ENCODE measurements around the gene TFCP2.
A peak's percentile ranks its signal among the peaks of the same experiment; 100 is the strongest.

TFCP2 gene

DNA sequence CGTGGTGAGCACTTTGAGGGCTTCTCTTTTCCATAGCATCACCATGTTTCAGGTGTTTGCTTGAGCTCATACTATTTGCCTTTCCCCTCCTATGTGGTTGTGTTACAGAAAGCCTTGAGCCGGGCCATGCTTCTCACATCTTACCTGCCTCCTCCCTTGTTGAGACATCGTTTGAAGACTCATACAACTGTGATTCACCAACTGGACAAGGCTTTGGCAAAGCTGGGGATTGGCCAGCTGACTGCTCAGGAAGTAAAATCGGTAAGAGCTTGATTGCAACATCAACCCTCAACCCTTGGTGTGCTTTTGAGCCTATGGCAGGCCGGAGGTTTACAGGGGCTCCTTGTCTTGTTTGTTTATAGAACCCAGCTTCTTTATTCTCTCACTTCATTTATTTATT, 116.7 kb downstream of the TFCP2 start:
- no peaks in the 10 kb centered on the region for H3K27me3 ChIP-seq (ENCODE audit: insufficient read depth, low read length, poor library complexity, severe bottlenecking)
- H3K4me2 ChIP-seq (ENCODE audit: low read depth, low read length, poor library complexity, severe bottlenecking), result no peak overlapping the region
- peaks cover 8% of the 10 kb centered on the region for H3K4me1 ChIP-seq (ENCODE audit: insufficient read depth, low read length, poor library complexity, severe bottlenecking)
- H2AFZ ChIP-seq (ENCODE audit: low read length), result no peak overlapping the region
- no peaks in the 10 kb centered on the region for H3K9me3 ChIP-seq (ENCODE audit: insufficient read depth, low read depth, low read length)
- H3K79me2 ChIP-seq (ENCODE audit: insufficient read depth, low read length), result 0 out of 2 replicates have a peak, but pooled peaks cover 5% of the 10 kb centered on the region
- peaks cover 46% of the 10 kb centered on the region; the same call in 1 of the 2 replicates for H3K36me3 ChIP-seq (ENCODE audit: insufficient read depth, low read length)
- H3K9me2 ChIP-seq (replicated peaks; ENCODE audit: low read depth, low read length), result no peaks in the 10 kb centered on the region
- TF ChIP-seq, protein P1, sequence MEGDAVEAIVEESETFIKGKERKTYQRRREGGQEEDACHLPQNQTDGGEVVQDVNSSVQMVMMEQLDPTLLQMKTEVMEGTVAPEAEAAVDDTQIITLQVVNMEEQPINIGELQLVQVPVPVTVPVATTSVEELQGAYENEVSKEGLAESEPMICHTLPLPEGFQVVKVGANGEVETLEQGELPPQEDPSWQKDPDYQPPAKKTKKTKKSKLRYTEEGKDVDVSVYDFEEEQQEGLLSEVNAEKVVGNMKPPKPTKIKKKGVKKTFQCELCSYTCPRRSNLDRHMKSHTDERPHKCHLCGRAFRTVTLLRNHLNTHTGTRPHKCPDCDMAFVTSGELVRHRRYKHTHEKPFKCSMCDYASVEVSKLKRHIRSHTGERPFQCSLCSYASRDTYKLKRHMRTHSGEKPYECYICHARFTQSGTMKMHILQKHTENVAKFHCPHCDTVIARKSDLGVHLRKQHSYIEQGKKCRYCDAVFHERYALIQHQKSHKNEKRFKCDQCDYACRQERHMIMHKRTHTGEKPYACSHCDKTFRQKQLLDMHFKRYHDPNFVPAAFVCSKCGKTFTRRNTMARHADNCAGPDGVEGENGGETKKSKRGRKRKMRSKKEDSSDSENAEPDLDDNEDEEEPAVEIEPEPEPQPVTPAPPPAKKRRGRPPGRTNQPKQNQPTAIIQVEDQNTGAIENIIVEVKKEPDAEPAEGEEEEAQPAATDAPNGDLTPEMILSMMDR (conservative IDR thresholded peaks at IDR 0.05; ENCODE audit: low read length), result no peak
- no peak for TF ChIP-seq EZH2phosphoT487 (IDR thresholded peaks at IDR 0.05; ENCODE audit: borderline replicate concordance)
- no peaks in the 10 kb centered on the region for H4K20me1 ChIP-seq (ENCODE audit: insufficient read depth, low read length, poor library complexity, severe bottlenecking)
- H3F3A ChIP-seq (ENCODE audit: low read depth), result peaks cover 3% of the 10 kb centered on the region; the same call in 1 of the 2 replicates
- no peak overlapping the region for H3K4me3 ChIP-seq (ENCODE audit: low read length, poor library complexity, severe bottlenecking)
- no peak overlapping the region for H3K9ac ChIP-seq (ENCODE audit: low read depth, low read length, poor library complexity, severe bottlenecking)

DNA sequence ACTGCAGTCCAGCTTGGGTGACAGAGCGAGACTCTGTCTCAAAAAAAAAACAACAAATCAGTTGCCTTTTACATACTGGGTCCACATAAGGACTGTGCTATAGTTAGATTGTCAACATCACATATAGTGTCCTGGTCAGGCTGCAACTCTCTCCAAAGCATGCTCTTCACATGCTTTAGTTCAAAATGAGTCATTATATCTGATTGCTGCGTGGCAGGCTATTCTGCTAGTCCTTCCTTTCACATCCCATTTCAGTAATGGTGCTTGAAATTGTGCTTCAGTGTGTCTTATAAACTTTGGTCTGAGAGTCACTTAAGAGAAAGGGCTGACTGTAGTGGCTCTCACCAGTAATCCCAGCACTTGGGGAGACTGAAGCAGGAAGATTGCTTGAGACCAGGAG, 117.9 kb downstream of the TFCP2 start:
- Histone ChIP-seq H2AFZ (ENCODE audit: low read length) (no peak overlapping the region), H3K4me1 (ENCODE audit: insufficient read depth, low read length, poor library complexity, severe bottlenecking) (peaks cover 8% of the 10 kb centered on the region), H4K20me1 (ENCODE audit: insufficient read depth, low read length, poor library complexity, severe bottlenecking) (no peaks in the 10 kb centered on the region), H3K9me3 (ENCODE audit: insufficient read depth, low read depth, low read length) (no peaks in the 10 kb centered on the region), H3K4me3 (ENCODE audit: low read length, poor library complexity, severe bottlenecking) (no peak overlapping the region), H3F3A (ENCODE audit: low read depth) (peaks cover 3% of the 10 kb centered on the region; the same call in 1 of the 2 replicates), H3K36me3 (ENCODE audit: insufficient read depth, low read length) (peaks cover 41% of the 10 kb centered on the region; the same call in 1 of the 2 replicates), H3K79me2 (ENCODE audit: insufficient read depth, low read length) (peaks cover 11% of the 10 kb centered on the region), H3K9ac (ENCODE audit: low read depth, low read length, poor library complexity, severe bottlenecking) (no peak overlapping the region), H3K27me3 (ENCODE audit: insufficient read depth, low read length, poor library complexity, severe bottlenecking) (no peaks in the 10 kb centered on the region), H3K9me2 (replicated peaks; ENCODE audit: low read depth, low read length) (no peaks in the 10 kb centered on the region), H3K4me2 (ENCODE audit: low read depth, low read length, poor library complexity, severe bottlenecking) (no peak overlapping the region)
- no peak for TF ChIP-seq EZH2phosphoT487 (IDR thresholded peaks at IDR 0.05; ENCODE audit: borderline replicate concordance)
- TF ChIP-seq, protein P1 (conservative IDR thresholded peaks at IDR 0.05; ENCODE audit: low read length), result no peak

DNA sequence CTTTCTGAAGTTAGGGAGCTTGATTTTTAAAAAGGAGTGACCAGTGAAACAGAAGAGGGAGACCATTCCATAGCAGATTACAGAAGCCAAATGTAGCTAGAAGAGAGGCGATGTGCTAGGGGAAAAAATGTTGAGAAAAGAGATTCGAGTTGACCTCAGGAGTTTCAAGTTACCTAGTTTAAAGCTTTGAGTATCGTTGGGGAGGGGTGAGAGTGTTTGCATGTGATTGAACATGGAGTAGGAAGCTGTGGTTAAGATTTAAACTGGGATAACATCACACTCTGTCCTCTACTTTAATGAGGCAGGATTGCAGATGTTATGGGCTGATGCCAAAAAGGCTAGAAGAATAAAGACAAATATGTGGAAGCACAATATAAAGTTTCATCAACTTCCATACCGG, 121.1 kb downstream of the TFCP2 start:
- Histone ChIP-seq H3K9me3 (ENCODE audit: insufficient read depth, low read depth, low read length) (no peaks in the 10 kb centered on the region), H3K36me3 (ENCODE audit: insufficient read depth, low read length) (peaks cover 19% of the 10 kb centered on the region; the same call in 1 of the 2 replicates), H3K4me3 (ENCODE audit: low read length, poor library complexity, severe bottlenecking) (no peak overlapping the region), H3K4me1 (ENCODE audit: insufficient read depth, low read length, poor library complexity, severe bottlenecking) (peaks cover 23% of the 10 kb centered on the region), H3K79me2 (ENCODE audit: insufficient read depth, low read length) (peaks cover 30% of the 10 kb centered on the region), H3K9me2 (replicated peaks; ENCODE audit: low read depth, low read length) (no peaks in the 10 kb centered on the region), H3K4me2 (ENCODE audit: low read depth, low read length, poor library complexity, severe bottlenecking) (peak overlapping the region; percentile 56), H3K27me3 (ENCODE audit: insufficient read depth, low read length, poor library complexity, severe bottlenecking) (no peaks in the 10 kb centered on the region), H3F3A (ENCODE audit: low read depth) (peaks cover 3% of the 10 kb centered on the region; the same call in 1 of the 2 replicates), H3K9ac (ENCODE audit: low read depth, low read length, poor library complexity, severe bottlenecking) (no peak overlapping the region), H2AFZ (ENCODE audit: low read length) (no peak overlapping the region), H4K20me1 (ENCODE audit: insufficient read depth, low read length, poor library complexity, severe bottlenecking) (no peaks in the 10 kb centered on the region)
- TF ChIP-seq, protein P1 (conservative IDR thresholded peaks at IDR 0.05; ENCODE audit: low read length), result no peak
- TF ChIP-seq EZH2phosphoT487 (IDR thresholded peaks at IDR 0.05; ENCODE audit: borderline replicate concordance), result no peak

Measured in Loucy (cell line).